Calu3 (cell line): ENCODE data around the gene MYO10. TPM values are rescaled to one million over a fixed set of nuclear protein-coding genes. Genes with fewer than 3 reads are reported as not detected.

ENCODE experiments used
- BruUV-seq: library from RNA; stranded (reverse); fragments of 400-500 nt; replicated peaks from 2 replicates; lab custom pipeline; 2021; lab: Mats Ljungman, UMichigan
- CTCF ChIA-PET: fragments of 300-600 bp; sonication (Branson Sonifier 250); formaldehyde crosslinking; loops from one replicate; lab custom pipeline; 2022; ENCODE audit warnings: antibody characterized with exemption; lab: Charles Lee
- DNase-seq: peaks from one replicate; pipeline ENCODE4 v3.0.0; 2022
- H3K27ac Mint-ChIP-seq: one replicate; pipeline ENCODE4 v1.8.0; 2022; ENCODE audit warnings: mixed read lengths; ENCODE audit not compliant: unreplicated experiment
- H3K27me3 Mint-ChIP-seq: one replicate; pipeline ENCODE4 v1.8.0; 2022; ENCODE audit warnings: mixed read lengths; ENCODE audit not compliant: unreplicated experiment
- H3K36me3 Mint-ChIP-seq: one replicate; pipeline ENCODE4 v1.8.0; 2022; ENCODE audit warnings: mild to moderate bottlenecking, moderate library complexity, mixed read lengths; ENCODE audit not compliant: insufficient read depth, unreplicated experiment
- H3K4me1 Mint-ChIP-seq: one replicate; pipeline ENCODE4 v1.8.0; 2022; ENCODE audit warnings: mild to moderate bottlenecking, low read depth, mixed read lengths; ENCODE audit not compliant: unreplicated experiment
- H3K4me3 Mint-ChIP-seq: one replicate; pipeline ENCODE4 v1.8.0; 2022; ENCODE audit warnings: mild to moderate bottlenecking, low read depth, moderate library complexity, mixed read lengths; ENCODE audit not compliant: unreplicated experiment
- H3K9me3 Mint-ChIP-seq: one replicate; pipeline ENCODE4 v1.8.0; 2022; ENCODE audit warnings: low read depth, mixed read lengths; ENCODE audit not compliant: unreplicated experiment
- CTCF ChIP-seq: fragments of 200-600 bp; IDR thresholded peaks from one replicate; pipeline ENCODE4 v1.8.0; 2022; ENCODE audit warnings: antibody characterized with exemption; ENCODE audit not compliant: unreplicated experiment
- intact Hi-C: fragments of 100-400 bp; cut with micrococcal nuclease; formaldehyde crosslinking; loops from one replicate; pipeline ENCODE4 v1.10.0; 2022; ENCODE audit not compliant: unreplicated experiment
- total RNA-seq: library from RNA; stranded (reverse); gene quantifications from 2 replicates; pipeline ENCODE4 v1.2.3, GENCODE V29; 2022

MYO10 gene
- total RNA-seq, 1 experiment from 2014 or later: 101 TPM

GRCh38 chr5:16701134-16702099 is 234.7 kb downstream of the MYO10 start:
- intact Hi-C loops: no loop called here
- H3K27ac Mint-ChIP-seq: peak overlapping the region; percentile 19
- TSS peak; percentile 85 for BruUV-seq
- CTCF ChIA-PET: no interaction called here
- no peak for TF ChIP-seq CTCF
- H3K4me1 Mint-ChIP-seq: peaks cover 10% of the 10 kb centered on the region
- H3K27me3 Mint-ChIP-seq: no peaks in the 10 kb centered on the region
- H3K36me3 Mint-ChIP-seq: peaks cover 84% of the 10 kb centered on the region
- no peak for DNase-seq
- no peak overlapping the region for H3K4me3 Mint-ChIP-seq
- H3K9me3 Mint-ChIP-seq: no peaks in the 10 kb centered on the region

- no peak for TF ChIP-seq CTCF
- Mint-ChIP-seq H3K27ac (no peak overlapping the region), H3K9me3 (no peaks in the 10 kb centered on the region), H3K27me3 (no peaks in the 10 kb centered on the region), H3K4me3 (no peak overlapping the region), H3K4me1 (peaks cover 10% of the 10 kb centered on the region), H3K36me3 (peaks cover 88% of the 10 kb centered on the region)
- intact Hi-C loops: no loop called here
- BruUV-seq: no TSS peak
- no peak for DNase-seq
- CTCF ChIA-PET: no interaction called here
These were observed 236.0 kb downstream of the MYO10 start for GRCh38 chr5:16700081-16700480.

GRCh38 chr5:16695779-16696178 is 240.3 kb downstream of the MYO10 start:
- Mint-ChIP-seq H3K4me1 (peaks cover 10% of the 10 kb centered on the region), H3K27me3 (no peaks in the 10 kb centered on the region), H3K27ac (no peak overlapping the region), H3K4me3 (no peak overlapping the region), H3K36me3 (peaks cover 80% of the 10 kb centered on the region), H3K9me3 (no peaks in the 10 kb centered on the region)
- intact Hi-C loops: no loop called here
- CTCF ChIA-PET: no interaction called here
- no TSS peak for BruUV-seq
- no peak for DNase-seq
- TF ChIP-seq CTCF: no peak

GRCh38 chr5:16693879-16694278 is 242.2 kb downstream of the MYO10 start:
- H3K36me3 Mint-ChIP-seq: peaks cover 78% of the 10 kb centered on the region
- H3K4me1 Mint-ChIP-seq: peaks cover 10% of the 10 kb centered on the region
- no peak overlapping the region for H3K4me3 Mint-ChIP-seq
- TF ChIP-seq CTCF: no peak
- no TSS peak for BruUV-seq
- CTCF ChIA-PET: no interaction called here
- intact Hi-C loops: no loop called here
- no peak overlapping the region for H3K27ac Mint-ChIP-seq
- DNase-seq: no peak
- H3K9me3 Mint-ChIP-seq: no peaks in the 10 kb centered on the region
- no peaks in the 10 kb centered on the region for H3K27me3 Mint-ChIP-seq
